HG03469 (cell line): ENCODE measurements around the gene CEL.
"Not testable (repeated sequence)": the region's sequence is repeated elsewhere in the genome, so short reads cannot be mapped to it uniquely, and the experiment has no call there.

Experiments
- ATAC-seq: cut with Tn5 transposase; IDR thresholded peaks from one replicate; pipeline ENCODE4 v1.9.1; 2021; ENCODE audit warnings: mild to moderate bottlenecking, moderate library complexity, moderate number of reproducible peaks; ENCODE audit not compliant: unreplicated experiment

CEL gene

GRCh38 chr9:133063159-133063499, 1.3 kb downstream of the CEL start:
- no peak for ATAC-seq

GRCh38 chr9:133063500-133064231, 1.9 kb downstream of the CEL start:
- ATAC-seq: no peak

GRCh38 chr9:133064241-133065069, 2.7 kb downstream of the CEL start:
- ATAC-seq: no peak

GRCh38 chr9:133065070-133065388, 3.2 kb downstream of the CEL start:
- no peak for ATAC-seq

- no peak for ATAC-seq
Measured at GRCh38 chr9:133066181-133066983, 4.6 kb downstream of the CEL start.

GRCh38 chr9:133067006-133067405, 5.2 kb downstream of the CEL start:
- ATAC-seq: no peak

- ATAC-seq: no peak
Measured at GRCh38 chr9:133067813-133068212, 6.0 kb downstream of the CEL start.

GRCh38 chr9:133068431-133068830, 6.7 kb downstream of the CEL start:
- ATAC-seq: not testable (repeated sequence)

- not testable (repeated sequence) for ATAC-seq
Measured at GRCh38 chr9:133070500-133070961, 8.8 kb downstream of the CEL start.

- not testable (repeated sequence) for ATAC-seq
Measured at GRCh38 chr9:133070985-133071384, 9.2 kb downstream of the CEL start.

- no peak for ATAC-seq
Measured at GRCh38 chr9:133071484-133072150, 9.8 kb downstream of the CEL start.

GRCh38 chr9:133072210-133072609, 10.4 kb downstream of the CEL start:
- not testable (repeated sequence) for ATAC-seq

- ATAC-seq: no peak
Measured at GRCh38 chr9:133073086-133074014, 11.6 kb downstream of the CEL start.

- ATAC-seq: no peak
Measured at GRCh38 chr9:133074111-133074651, 12.4 kb downstream of the CEL start.

GRCh38 chr9:133075925-133076630, 14.3 kb downstream of the CEL start:
- no peak for ATAC-seq

GRCh38 chr9:133076691-133077090, 14.9 kb downstream of the CEL start:
- no peak for ATAC-seq

- ATAC-seq: no peak
Measured at GRCh38 chr9:133078486-133078885, 16.7 kb downstream of the CEL start.

- no peak for ATAC-seq
Measured at GRCh38 chr9:133080161-133080560, 18.4 kb downstream of the CEL start.
